ENCODE data around the gene TACC2.

DNA sequence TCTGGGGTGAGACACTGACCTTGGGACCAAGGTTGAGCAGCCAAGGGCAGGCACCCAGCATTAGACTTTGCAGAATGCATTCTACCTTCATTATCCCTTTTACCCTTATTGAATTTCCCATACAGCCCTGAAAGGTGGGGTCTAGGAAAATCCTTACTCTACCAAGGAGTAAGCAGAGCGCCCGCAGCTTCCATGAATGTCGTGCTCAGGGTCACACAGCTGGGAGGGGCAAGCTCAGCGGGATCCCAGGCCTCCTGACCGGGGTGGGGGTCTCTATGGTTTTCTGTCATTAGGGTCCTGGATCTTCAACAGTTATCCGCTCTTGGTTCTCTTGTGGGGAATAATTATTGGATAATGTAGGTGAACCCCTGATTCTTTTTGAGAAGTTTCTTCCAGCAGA lies 251.4 kb downstream of the TACC2 start:
- TF ChIP-seq POLR2A (IDR thresholded peaks at IDR 0.05; ENCODE audit: low read depth, low read length) = no peak
- TF ChIP-seq POLR2AphosphoS5 (IDR thresholded peaks at IDR 0.05; ENCODE audit: insufficient read depth, low read depth, low read length) = no peak
- no peak for TF ChIP-seq FOS (IDR thresholded peaks at IDR 0.05; ENCODE audit: borderline replicate concordance, insufficient read depth, low read length)
- TF ChIP-seq, protein P1, sequence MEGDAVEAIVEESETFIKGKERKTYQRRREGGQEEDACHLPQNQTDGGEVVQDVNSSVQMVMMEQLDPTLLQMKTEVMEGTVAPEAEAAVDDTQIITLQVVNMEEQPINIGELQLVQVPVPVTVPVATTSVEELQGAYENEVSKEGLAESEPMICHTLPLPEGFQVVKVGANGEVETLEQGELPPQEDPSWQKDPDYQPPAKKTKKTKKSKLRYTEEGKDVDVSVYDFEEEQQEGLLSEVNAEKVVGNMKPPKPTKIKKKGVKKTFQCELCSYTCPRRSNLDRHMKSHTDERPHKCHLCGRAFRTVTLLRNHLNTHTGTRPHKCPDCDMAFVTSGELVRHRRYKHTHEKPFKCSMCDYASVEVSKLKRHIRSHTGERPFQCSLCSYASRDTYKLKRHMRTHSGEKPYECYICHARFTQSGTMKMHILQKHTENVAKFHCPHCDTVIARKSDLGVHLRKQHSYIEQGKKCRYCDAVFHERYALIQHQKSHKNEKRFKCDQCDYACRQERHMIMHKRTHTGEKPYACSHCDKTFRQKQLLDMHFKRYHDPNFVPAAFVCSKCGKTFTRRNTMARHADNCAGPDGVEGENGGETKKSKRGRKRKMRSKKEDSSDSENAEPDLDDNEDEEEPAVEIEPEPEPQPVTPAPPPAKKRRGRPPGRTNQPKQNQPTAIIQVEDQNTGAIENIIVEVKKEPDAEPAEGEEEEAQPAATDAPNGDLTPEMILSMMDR (IDR thresholded peaks at IDR 0.05; ENCODE audit: extremely low read depth in 1 of 2, insufficient read depth in 1 of 2, low read depth in 1 of 2, low read length in 2 of 2) = no peak
- no peak for TF ChIP-seq MYC (IDR thresholded peaks at IDR 0.05; ENCODE audit: low read depth, low read length)
- TF ChIP-seq MAX (IDR thresholded peaks at IDR 0.05; ENCODE audit: insufficient read depth, insufficient read length) = no peak
- TF ChIP-seq JUN (IDR thresholded peaks at IDR 0.05; ENCODE audit: borderline replicate concordance, insufficient read depth, insufficient read length, low read depth) = no peak
